ENCODE measurements around the gene OMA1. TPM values are rescaled to one million over a fixed set of nuclear protein-coding genes. Genes with fewer than 3 reads are reported as not detected.
A peak's percentile ranks its signal among the peaks of the same experiment; 100 is the strongest.

Gene OMA1
- total RNA-seq, 3 donors from 2014 or later (not counting 1 experiment from before 2014, with no cell fraction given), result 27.2 to 41.1 (median 31.2) TPM

DNA sequence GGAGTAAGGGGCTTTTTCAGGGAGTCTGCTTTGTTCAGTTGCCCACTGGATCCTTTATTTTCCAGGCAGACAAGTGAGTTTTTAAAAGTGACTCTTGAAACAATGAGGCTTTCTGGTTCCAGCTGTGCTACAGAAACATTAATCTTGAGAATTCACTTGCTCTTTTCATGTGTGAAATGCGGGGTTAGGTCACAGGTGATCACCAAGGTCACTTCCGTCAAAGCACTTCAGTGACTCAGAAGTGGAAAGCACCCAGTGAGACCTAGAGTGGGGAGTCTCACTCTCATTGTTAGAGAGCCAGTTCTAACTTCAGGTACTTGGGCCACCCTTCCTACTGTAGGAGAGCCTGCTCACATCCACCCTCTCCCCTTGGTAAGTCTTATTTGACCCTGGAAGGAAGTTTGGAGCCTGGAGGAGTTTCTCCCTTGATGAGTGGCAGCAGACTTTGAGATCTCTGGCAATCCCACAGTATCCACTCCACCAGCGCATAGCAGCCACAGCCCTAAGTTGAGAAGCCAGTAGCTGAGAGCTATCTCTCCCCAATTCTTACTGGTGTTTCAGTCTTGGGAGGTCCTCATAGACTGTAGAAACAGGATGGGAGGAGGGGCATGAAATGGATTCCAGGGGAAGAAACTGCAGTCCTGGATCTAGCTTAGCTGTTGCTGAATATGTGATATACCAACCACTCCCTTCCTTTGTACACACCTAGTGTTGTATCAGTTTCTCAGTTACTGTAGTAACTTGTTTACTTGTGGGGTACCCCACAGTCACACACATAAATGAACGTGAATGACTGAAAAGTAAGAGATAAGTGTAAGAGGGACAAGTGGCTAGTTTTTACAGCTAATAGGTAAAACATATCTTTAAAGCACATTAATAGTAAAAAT is 27.4 kb upstream of the OMA1 start:
- Histone ChIP-seq H3K4me3 (ENCODE audit: low read length) (no peak overlapping the region), H3K27me3 (ENCODE audit: control insufficient read depth, insufficient read depth, low read length) (peaks cover 25% of the 10 kb centered on the region), H3K9me3 (ENCODE audit: control insufficient read depth, insufficient read depth, low read length) (no peaks in the 10 kb centered on the region), H3K4me1 (ENCODE audit: control insufficient read depth, insufficient read depth, low read length) (peaks cover 11% of the 10 kb centered on the region), H3K36me3 (ENCODE audit: control insufficient read depth, insufficient read depth, low read length) (no peaks in the 10 kb centered on the region), H3K27ac (ENCODE audit: low read length) (no peak overlapping the region)
- DNase-seq (peak in 1 of 2 donors; percentile 60), ATAC-seq (peak in 2 of 3 donors; percentile 29 to 43)
- intact Hi-C loops (cut with micrococcal nuclease), result no loop called here
- 81% methylated on average over 3 of the region's 4 CpGs for WGBS (ENCODE audit: insufficient coverage)
- Mint-ChIP-seq H3K27ac (no peak overlapping the region), H3K4me3 (no peak overlapping the region), H3K36me3 (no peaks in the 10 kb centered on the region), H3K27me3 (ENCODE audit: low read depth in 2 of 2) (peaks cover 50 to 70% of the 10 kb centered on the region in 2 donors), H3K9me3 (no peaks in the 10 kb centered on the region), H3K4me1 (peaks cover 6 to 16% of the 10 kb centered on the region in 2 donors)
- TF ChIP-seq, protein P1, sequence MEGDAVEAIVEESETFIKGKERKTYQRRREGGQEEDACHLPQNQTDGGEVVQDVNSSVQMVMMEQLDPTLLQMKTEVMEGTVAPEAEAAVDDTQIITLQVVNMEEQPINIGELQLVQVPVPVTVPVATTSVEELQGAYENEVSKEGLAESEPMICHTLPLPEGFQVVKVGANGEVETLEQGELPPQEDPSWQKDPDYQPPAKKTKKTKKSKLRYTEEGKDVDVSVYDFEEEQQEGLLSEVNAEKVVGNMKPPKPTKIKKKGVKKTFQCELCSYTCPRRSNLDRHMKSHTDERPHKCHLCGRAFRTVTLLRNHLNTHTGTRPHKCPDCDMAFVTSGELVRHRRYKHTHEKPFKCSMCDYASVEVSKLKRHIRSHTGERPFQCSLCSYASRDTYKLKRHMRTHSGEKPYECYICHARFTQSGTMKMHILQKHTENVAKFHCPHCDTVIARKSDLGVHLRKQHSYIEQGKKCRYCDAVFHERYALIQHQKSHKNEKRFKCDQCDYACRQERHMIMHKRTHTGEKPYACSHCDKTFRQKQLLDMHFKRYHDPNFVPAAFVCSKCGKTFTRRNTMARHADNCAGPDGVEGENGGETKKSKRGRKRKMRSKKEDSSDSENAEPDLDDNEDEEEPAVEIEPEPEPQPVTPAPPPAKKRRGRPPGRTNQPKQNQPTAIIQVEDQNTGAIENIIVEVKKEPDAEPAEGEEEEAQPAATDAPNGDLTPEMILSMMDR (IDR thresholded peaks at IDR 0.05), result no peak

DNA sequence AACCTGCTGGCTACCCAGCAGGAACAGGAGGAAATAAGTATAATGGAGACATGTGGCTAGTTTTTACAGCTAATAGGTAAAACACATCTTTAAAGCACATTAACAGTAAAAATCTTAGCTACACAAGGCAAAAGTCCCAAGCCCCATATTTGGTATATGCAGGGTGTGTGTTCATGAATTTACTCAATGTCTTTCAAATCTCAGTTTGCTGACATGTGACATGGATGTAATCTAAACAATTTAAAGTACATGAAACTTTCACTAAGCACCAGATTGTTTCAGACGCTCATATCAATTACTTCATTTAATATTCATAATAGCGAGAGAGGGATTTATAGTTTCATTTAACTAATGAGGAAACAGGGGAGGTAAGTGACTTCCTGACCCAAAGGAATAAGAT is 26.6 kb upstream of the OMA1 start:
- WGBS (ENCODE audit: insufficient coverage), result no CpG with 5 or more reads among the region's 2 CpGs
- Histone ChIP-seq H3K27me3 (ENCODE audit: control insufficient read depth, insufficient read depth, low read length) (peaks cover 25% of the 10 kb centered on the region), H3K27ac (ENCODE audit: low read length) (no peak overlapping the region), H3K36me3 (ENCODE audit: control insufficient read depth, insufficient read depth, low read length) (no peaks in the 10 kb centered on the region), H3K4me3 (ENCODE audit: low read length) (no peak overlapping the region), H3K4me1 (ENCODE audit: control insufficient read depth, insufficient read depth, low read length) (peaks cover 11% of the 10 kb centered on the region), H3K9me3 (ENCODE audit: control insufficient read depth, insufficient read depth, low read length) (no peaks in the 10 kb centered on the region)
- DNase-seq, result no peak
- TF ChIP-seq, protein P1 (IDR thresholded peaks at IDR 0.05), result no peak
- intact Hi-C loops (cut with micrococcal nuclease), result no loop called here
- no peaks in the 10 kb centered on the region for H3K36me3 Mint-ChIP-seq
- H3K27ac Mint-ChIP-seq, result no peak overlapping the region
- H3K9me3 Mint-ChIP-seq, result no peaks in the 10 kb centered on the region
- H3K27me3 Mint-ChIP-seq (ENCODE audit: low read depth in 2 of 2), result peaks cover 51 to 72% of the 10 kb centered on the region in 2 donors
- no peak overlapping the region for H3K4me3 Mint-ChIP-seq
- peaks cover 6 to 16% of the 10 kb centered on the region in 2 donors for H3K4me1 Mint-ChIP-seq
- ATAC-seq, result no peak

DNA sequence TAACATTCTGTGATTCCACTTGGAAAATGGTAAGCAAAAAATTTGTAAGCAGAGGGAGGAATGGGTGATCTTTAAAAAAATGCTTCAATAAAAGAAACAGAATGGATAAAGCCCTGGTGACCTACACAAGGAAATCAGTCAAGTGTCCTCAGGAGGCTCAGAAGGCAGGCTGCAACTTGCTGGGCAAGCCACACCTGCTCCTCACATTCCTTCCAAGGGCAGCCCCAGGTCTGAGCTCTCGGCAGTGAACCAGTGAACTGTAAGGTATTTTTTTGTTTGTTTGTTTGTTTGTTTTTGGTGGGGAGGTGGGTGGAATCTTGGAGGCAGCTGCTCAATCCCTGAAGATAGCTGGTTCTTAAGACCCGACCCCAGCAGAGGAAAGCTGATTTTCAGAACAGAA is 26.2 kb upstream of the OMA1 start:
- Histone ChIP-seq H3K9me3 (ENCODE audit: control insufficient read depth, insufficient read depth, low read length) (no peaks in the 10 kb centered on the region), H3K36me3 (ENCODE audit: control insufficient read depth, insufficient read depth, low read length) (no peaks in the 10 kb centered on the region), H3K27me3 (ENCODE audit: control insufficient read depth, insufficient read depth, low read length) (peaks cover 23% of the 10 kb centered on the region), H3K4me3 (ENCODE audit: low read length) (no peak overlapping the region), H3K4me1 (ENCODE audit: control insufficient read depth, insufficient read depth, low read length) (peaks cover 11% of the 10 kb centered on the region), H3K27ac (ENCODE audit: low read length) (no peak overlapping the region)
- intact Hi-C loops (cut with micrococcal nuclease), result no loop called here
- 93% methylated on average over 2 of the region's 2 CpGs for WGBS (ENCODE audit: insufficient coverage)
- TF ChIP-seq, protein P1 (IDR thresholded peaks at IDR 0.05), result no peak
- no peak for DNase-seq
- no peaks in the 10 kb centered on the region for H3K36me3 Mint-ChIP-seq
- peaks cover 47 to 69% of the 10 kb centered on the region in 2 donors for H3K27me3 Mint-ChIP-seq (ENCODE audit: low read depth in 2 of 2)
- H3K27ac Mint-ChIP-seq, result no peak overlapping the region
- ATAC-seq, result no peak
- no peak overlapping the region for H3K4me3 Mint-ChIP-seq
- H3K9me3 Mint-ChIP-seq, result no peaks in the 10 kb centered on the region
- peaks cover 6 to 15% of the 10 kb centered on the region in 2 donors for H3K4me1 Mint-ChIP-seq
